Thyroid gland (tissue), 4 donors: ENCODE measurements around the gene ACOT2. TPM values are rescaled to one million over a fixed set of nuclear protein-coding genes. Genes with fewer than 3 reads are reported as not detected.
"Not testable (repeated sequence)": the region's sequence is repeated elsewhere in the genome, so short reads cannot be mapped to it uniquely, and the experiment has no call there.

Experiments
- DNase-seq, 2 donors: peaks; one replicate each; pipeline ENCODE4 v3.0.0-alpha.2; 2019
- H3K27ac ChIP-seq, 3 donors: fragments of 200-600 bp; sonication (generic); 1 replicate in 2 of 3; 2 replicates in 1 of 3; pipeline ENCODE4 v1.5.1; 2016 to 2019; ENCODE audit warnings: mild to moderate bottlenecking in 1 of 3, moderate library complexity in 1 of 3
- H3K27me3 ChIP-seq: fragments of 200-600 bp; sonication (generic); one replicate; pipeline ENCODE4 v1.5.1; 2019
- H3K36me3 ChIP-seq, 2 donors: fragments of 200-600 bp; sonication (generic); one replicate each; pipeline ENCODE4 v1.5.1; 2016 to 2019
- H3K4me1 ChIP-seq, 2 donors: fragments of 200-600 bp; sonication (generic); one replicate each; pipeline ENCODE4 v1.5.1; 2017 to 2019
- H3K4me3 ChIP-seq, 3 donors: fragments of 200-600 bp; sonication (generic); replicated peaks in 1 of 3; 1 replicate in 2 of 3; 2 replicates in 1 of 3; pipeline ENCODE4 v1.5.1; 2016; ENCODE audit warnings: mild to moderate bottlenecking in 1 of 3
- H3K9me3 ChIP-seq: fragments of 200-600 bp; sonication (generic); one replicate; pipeline ENCODE4 v1.5.1; 2017
- CTCF ChIP-seq, 6 experiments: fragments of 200-600 bp in 3 of 6; fragments of 450-650 bp in 3 of 6; sonication (generic) in 3 of 6; IDR thresholded peaks; one replicate each; pipeline ENCODE4 v1.5.1; 2016 to 2019; ENCODE audit warnings: antibody characterized with exemption in 6 of 6, mild to moderate bottlenecking in 2 of 6, inconsistent platforms in 1 of 6, moderate library complexity in 1 of 6
- POLR2A ChIP-seq, 2 donors: fragments of 450-650 bp; IDR thresholded peaks; one replicate each; pipeline ENCODE4 v1.6.1; 2017; ENCODE audit warnings: antibody characterized with exemption in 2 of 2, mild to moderate bottlenecking in 2 of 2, moderate library complexity in 1 of 2
- WGBS, 2 donors: methylation state at CpG; one replicate each; pipeline ENCODE4 v1.1.5; 2017; 5-methylcytosine and 5-hydroxymethylcytosine counted together
- intact Hi-C: fragments of 100-400 bp; cut with DNase I; formaldehyde crosslinking; loops from one replicate; pipeline ENCODE4 v1.15.1; 2023
- total RNA-seq, 4 donors: library from RNA; depleted of rRNA; stranded (reverse); fragments of >200 nt; gene quantifications; one replicate each; pipeline ENCODE4 v1.2.3, GENCODE V29; 2016

The ACOT2 gene
- 10 to 100 TPM in 3 of 4 donors, 1 to 10 TPM in 1; 8.0 to 69.3 (median 47.4) TPM for total RNA-seq

GRCh38 chr14:73569185-73569958, at the start of gene ACOT2:
TSS of gene ACOT2 (plus strand) at chr14:73569213. CDS start at chr14:73569241, 28 bp downstream.
- intact Hi-C loops = loop anchor here (10.0 kb wide), 2 partner anchors 55 to 65 kb away; no protein-coding TSS in a partner anchor

GRCh38 chr14:73521229-73521628, 47.8 kb upstream of the ACOT2 start:
- 92 to 96% methylated on average over 4 of the region's 4 CpGs for whole genome bisulfite sequencing, 2 donors
- no peaks in the 10 kb centered on the region for H3K27me3 ChIP-seq
- DNase-seq = no peak
- H3K36me3 ChIP-seq = no peaks in the 10 kb centered on the region
- H3K9me3 ChIP-seq = no peaks in the 10 kb centered on the region
- no peak for TF ChIP-seq CTCF (IDR thresholded peaks at IDR 0.05)
- no peak overlapping the region for H3K27ac ChIP-seq
- H3K4me3 ChIP-seq = no peak overlapping the region
- H3K4me1 ChIP-seq = peaks cover under 1 to 8% of the 10 kb centered on the region in 2 donors
- intact Hi-C loops = no loop called here

More at GRCh38 chr14:73569185-73569958, at the start of gene ACOT2:
- not testable (repeated sequence) for H3K36me3 ChIP-seq, H3K27me3 ChIP-seq, H3K9me3 ChIP-seq
- Histone ChIP-seq H3K4me1 (peaks cover 16 to 24% of the 10 kb centered on the region in 2 donors), H3K27ac (peak within 1 kb of the TSS; percentile 89 to 94 (median 92)), H3K4me3 (peak within 1 kb of the TSS in 2 of 3 donors; percentile 47 to 57)
- WGBS, 2 donors = 0% methylated on average over 5 to 31 of the region's 83 CpGs
- peak; percentile 61 to 78 for DNase-seq
- TF ChIP-seq POLR2A (IDR thresholded peaks at IDR 0.05) = peak in 1 of 2 donors; percentile 63
- TF ChIP-seq CTCF (IDR thresholded peaks at IDR 0.05) = peak in 1 of 6 experiments; percentile 11

- Histone ChIP-seq H3K27ac (no peak overlapping the region), H3K27me3 (no peaks in the 10 kb centered on the region), H3K4me1 (peaks cover 4 to 15% of the 10 kb centered on the region in 2 donors), H3K9me3 (no peaks in the 10 kb centered on the region), H3K4me3 (no peak overlapping the region), H3K36me3 (no peaks in the 10 kb centered on the region)
- no peak for TF ChIP-seq CTCF (IDR thresholded peaks at IDR 0.05)
- no peak for TF ChIP-seq POLR2A (IDR thresholded peaks at IDR 0.05)
- DNase-seq = peak; percentile 38 to 39
- intact Hi-C loops = no loop called here
- WGBS, 2 donors = 67 to 79% methylated on average over 4 of the region's 4 CpGs
These were observed 44.5 kb upstream of the ACOT2 start for GRCh38 chr14:73524493-73524892.

- Histone ChIP-seq H3K4me1 (peaks cover 4 to 15% of the 10 kb centered on the region in 2 donors), H3K36me3 (no peaks in the 10 kb centered on the region), H3K27ac (peak overlapping the region in 2 of 3 donors; percentile 21 to 49), H3K9me3 (no peaks in the 10 kb centered on the region), H3K27me3 (no peaks in the 10 kb centered on the region), H3K4me3 (no peak overlapping the region)
- DNase-seq = peak; percentile 81 to 87
- TF ChIP-seq POLR2A (IDR thresholded peaks at IDR 0.05) (no peak), CTCF (IDR thresholded peaks at IDR 0.05) (no peak)
- intact Hi-C loops = no loop called here
- 71 to 78% methylated on average over 5 to 6 of the region's 6 CpGs for WGBS, 2 donors
These were observed 42.7 kb upstream of the ACOT2 start for GRCh38 chr14:73526036-73526984.

- H3K9me3 ChIP-seq, DNase-seq, intact Hi-C loops, H3K27ac ChIP-seq, H3K36me3 ChIP-seq, H3K27me3 ChIP-seq, H3K4me3 ChIP-seq: not testable (repeated sequence)
- H3K4me1 ChIP-seq = peaks cover 4 to 14% of the 10 kb centered on the region in 2 donors
- 95 to 96% methylated on average over 2 of the region's 2 CpGs for WGBS, 2 donors
These were observed 39.7 kb upstream of the ACOT2 start for GRCh38 chr14:73529356-73529755.

GRCh38 chr14:73531971-73532370, 37.0 kb upstream of the ACOT2 start:
- H3K27ac ChIP-seq, intact Hi-C loops, H3K27me3 ChIP-seq, H3K4me3 ChIP-seq, H3K4me1 ChIP-seq, H3K36me3 ChIP-seq, DNase-seq, H3K9me3 ChIP-seq: not testable (repeated sequence)
- 71 to 72% methylated on average over 3 of the region's 3 CpGs for WGBS, 2 donors

GRCh38 chr14:73537244-73538045, 31.6 kb upstream of the ACOT2 start:
- 0 to 17% methylated on average over 2 to 3 of the region's 84 CpGs for WGBS, 2 donors
- Histone ChIP-seq H3K4me3 (peak overlapping the region in 2 of 3 donors; percentile 24 to 25), H3K27ac (peak overlapping the region in 2 of 3 donors; percentile 73 to 74)
- H3K27me3 ChIP-seq, H3K9me3 ChIP-seq, H3K4me1 ChIP-seq, intact Hi-C loops, H3K36me3 ChIP-seq: not testable (repeated sequence)
- peak; percentile 40 to 51 for DNase-seq
